HepG2 (cell line): ENCODE data around the gene PNKP. TPM values are rescaled to one million over a fixed set of nuclear protein-coding genes. Genes with fewer than 3 reads are reported as not detected.
A peak's percentile ranks its signal among the peaks of the same experiment; 100 is the strongest.

Source experiments
- AFF4 ChIP-seq: sonication (generic); formaldehyde crosslinking; IDR thresholded peaks from 2 replicates; pipeline ENCODE4 v1.4.0; 2020; ENCODE audit warnings: missing genetic modification reagents
- ARNT ChIP-seq: fragments of 450-650 bp; IDR thresholded peaks from 2 replicates; pipeline ENCODE4 v1.6.1; 2017
- HIC2 ChIP-seq: sonication (generic); formaldehyde crosslinking; IDR thresholded peaks from 2 replicates; pipeline ENCODE4 v1.9.0; 2022; ENCODE audit warnings: low read depth, missing genetic modification reagents
- HNF1B ChIP-seq: sonication (generic); formaldehyde crosslinking; IDR thresholded peaks from 2 replicates; pipeline ENCODE4 v1.5.1; 2020; ENCODE audit warnings: mild to moderate bottlenecking, moderate library complexity, missing genetic modification reagents
- MNT ChIP-seq: fragments of 450-650 bp; IDR thresholded peaks from 2 replicates; pipeline ENCODE4 v1.6.1; 2016
- MXI1 ChIP-seq: IDR thresholded peaks from 3 replicates; pipeline ENCODE4 v1.6.1; 2012; ENCODE audit warnings: low read depth, low read length, inconsistent platforms, borderline replicate concordance
- NCOR1 ChIP-seq: fragments of 200-600 bp; sonication (generic); IDR thresholded peaks from 2 replicates; pipeline ENCODE4 v1.7.0; 2017; ENCODE audit warnings: antibody characterized with exemption, low read length, borderline replicate concordance
- ONECUT2 ChIP-seq: sonication (generic); formaldehyde crosslinking; IDR thresholded peaks from 2 replicates; pipeline ENCODE4 v1.4.0; 2020; ENCODE audit warnings: missing genetic modification reagents
- TMF1 ChIP-seq: sonication (generic); formaldehyde crosslinking; IDR thresholded peaks from 2 replicates; pipeline ENCODE4 v1.8.1; 2022; ENCODE audit warnings: low read depth, missing genetic modification reagents
- ZNF180 ChIP-seq: sonication (generic); formaldehyde crosslinking; IDR thresholded peaks from 2 replicates; pipeline ENCODE4 v1.4.0; 2020; ENCODE audit warnings: low read depth, missing genetic modification reagents, borderline replicate concordance
- ZNF644 ChIP-seq: IDR thresholded peaks from 2 replicates; pipeline ENCODE4 v1.6.1; 2016; ENCODE audit warnings: low read depth
- ZNF792 ChIP-seq: IDR thresholded peaks from 2 replicates; pipeline ENCODE4 v1.6.1; 2016
- ZNF816 ChIP-seq: sonication (generic); formaldehyde crosslinking; IDR thresholded peaks from 2 replicates; pipeline ENCODE4 v1.8.0; 2022; ENCODE audit warnings: missing genetic modification reagents, mild to moderate bottlenecking, borderline replicate concordance
- ZXDC ChIP-seq: sonication (generic); formaldehyde crosslinking; IDR thresholded peaks from 2 replicates; pipeline ENCODE4 v1.5.0; 2020; ENCODE audit warnings: mild to moderate bottlenecking, missing genetic modification reagents
- polyA plus RNA-seq, 8 experiments: library from polyadenylated mRNA; depleted of rRNA in 3 of 8; stranded (reverse) in 7 of 8; unstranded in 1 of 8; fragments of >200 nt; fragmentation: Illumina TruSeq in 4 of 8; extraction: Trizol in 4 of 8; gene quantifications; 2 replicates each; pipeline versions ENCODE4 v1.2.1 to v1.2.3, GENCODE V29; 2011 to 2016; ENCODE audit warnings: low read depth in 4 of 8, missing spikeins in 1 of 8, mixed read lengths in 1 of 8; ENCODE audit not compliant: insufficient read depth in 1 of 8
- total RNA-seq, 5 experiments: library from RNA; depleted of rRNA; stranded (reverse); fragments of >200 nt; fragmentation: Illumina TruSeq; extraction: Trizol; gene quantifications; 2 replicates each; pipeline ENCODE4 v1.2.3, GENCODE V29; 2016; ENCODE audit warnings: low read depth in 1 of 5

Gene PNKP
- total and polyA plus RNA-seq, 2 of the 13 experiments (the other 11 are each of a cell fraction or from before 2014, with no cell fraction given): 12.7 to 27.1 TPM

- TF ChIP-seq MNT (peak; percentile 96), NCOR1 (peak; percentile 17; the same call in 1 of the 2 replicates), HNF1B (CRISPR knock-in tag) (peak; percentile 55), ZNF792 (peak; percentile 21; the same call in 1 of the 2 replicates), ZNF644 (0 out of 2 replicates have a peak, but pooled peaks have one; percentile 4), MXI1 (peak; percentile 75; the same call in 1 of the 3 replicates), HIC2 (no peak), ARNT (no peak), AFF4 (CRISPR knock-in tag) (no peak), ZXDC (CRISPR knock-in tag) (no peak), ONECUT2 (CRISPR knock-in tag) (no peak), ZNF816 (CRISPR knock-in tag) (no peak), TMF1 (CRISPR knock-in tag) (peak; percentile 61; the same call in 1 of the 2 replicates), ZNF180 (no peak)
Measured at GRCh38 chr19:49877020-49877878, 9.9 kb upstream of the PNKP start, which contains the start of the genes AKT1S1 and TBC1D17 (continued).
